Sciatic nerve (tissue), 2 donors: Measurements from ENCODE around the gene ZNF212. TPM values are rescaled to one million over a fixed set of nuclear protein-coding genes. Genes with fewer than 3 reads are reported as not detected.

Source experiments
- ATAC-seq: fragments of 200-7000 bp; cut with Tn5 transposase; one replicate; pipeline ENCODE4 v1.9.1; 2020; ENCODE audit warnings: mild to moderate bottlenecking, moderate library complexity
- DNase-seq: peaks from one replicate; pipeline ENCODE4 v3.0.0-alpha.2; 2020; ENCODE audit warnings: low spot score
- intact Hi-C: fragments of 100-400 bp; cut with DNase I; formaldehyde crosslinking; loops from one replicate; pipeline ENCODE4 v1.14.2; 2022
- total RNA-seq: library from RNA; stranded (reverse); fragmentation: NEBNext Ultra II Directional; extraction: Animal tissue kit (Norgen Biotek cat#: 25700); gene quantifications from one replicate; pipeline ENCODE4 v1.2.1, GENCODE V29; 2021
- donor health status: DM: no; HTN: no; CAD: no.
- donor health status: DM: no; HTN: no; CAD: no.

ZNF212 gene
- total RNA-seq, 1 donor from 2014 or later = 13.2 TPM

DNA sequence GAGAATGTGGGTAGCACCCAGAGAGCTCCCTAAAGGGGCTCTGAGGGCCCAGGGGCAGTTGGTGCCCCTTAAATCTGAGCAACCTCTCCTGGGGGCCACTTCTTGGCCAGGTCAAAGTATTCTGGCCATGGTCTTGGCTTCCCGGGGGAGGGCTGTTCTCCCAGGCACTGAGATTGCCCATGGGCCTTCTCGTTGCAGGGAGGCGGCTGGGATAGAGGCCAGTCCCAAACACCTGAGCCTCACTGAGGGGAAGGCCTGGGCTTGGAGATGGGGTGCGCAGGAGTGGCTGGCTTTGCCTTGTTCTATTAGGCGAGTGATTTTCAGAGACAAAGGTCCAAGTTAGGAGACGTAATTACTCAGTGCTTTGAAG is 56.0 kb downstream of the ZNF212 start:
- intact Hi-C loops = no loop called here
- ATAC-seq (no peak), DNase-seq (no peak)

DNA sequence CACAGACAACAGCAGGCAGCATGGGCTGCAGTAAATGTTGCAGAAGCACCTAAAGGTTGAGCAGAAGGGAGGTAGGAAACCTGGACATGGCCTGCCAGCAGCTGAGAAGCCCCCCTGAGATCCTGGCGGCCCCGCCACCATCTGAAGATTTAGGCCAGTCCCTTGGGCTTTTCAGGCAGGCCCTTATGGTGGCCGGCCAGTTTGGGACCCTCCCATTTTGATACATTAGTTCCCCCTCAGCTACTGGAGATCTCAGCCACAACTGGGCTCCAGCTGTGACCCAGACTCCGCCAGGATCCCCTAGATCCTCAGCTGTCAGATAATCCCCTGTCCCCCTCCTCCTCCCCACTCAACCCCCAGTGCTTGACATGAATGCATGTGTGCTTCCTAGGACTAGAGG is 56.9 kb downstream of the ZNF212 start:
- no peak for DNase-seq
- ATAC-seq = no peak
- intact Hi-C loops = no loop called here

DNA sequence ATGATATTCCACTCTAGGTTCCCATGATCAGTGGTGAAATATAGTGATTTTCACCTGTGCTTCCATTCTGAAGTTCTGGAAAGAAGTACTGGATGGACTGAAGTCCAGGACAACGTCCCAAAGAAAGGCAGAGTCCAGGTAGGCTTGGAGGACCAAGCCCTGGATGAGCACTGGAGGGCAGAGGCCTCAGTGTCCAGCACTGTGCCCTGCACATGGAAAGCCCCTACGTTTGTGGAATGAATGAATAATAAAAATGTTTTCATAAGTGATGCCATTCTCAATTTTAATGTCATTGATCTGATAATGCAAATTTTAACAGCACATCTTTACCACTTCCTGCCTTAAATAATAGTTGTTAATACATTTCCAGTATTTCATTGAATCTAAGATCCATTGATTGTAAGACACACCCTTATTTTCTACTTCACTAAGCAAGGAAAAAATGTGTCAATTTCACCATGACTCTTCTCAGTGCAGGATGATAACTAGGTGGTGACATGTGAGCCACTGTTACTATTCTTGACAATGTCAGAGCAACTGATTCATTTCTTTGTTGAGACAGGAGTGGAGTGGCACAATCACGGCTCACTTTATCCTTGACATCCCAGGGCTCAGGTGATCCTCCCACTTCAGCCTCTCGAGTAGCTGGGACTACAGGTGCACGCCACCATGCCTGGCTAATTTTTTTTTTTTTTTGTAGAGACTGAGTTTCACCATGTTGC is 57.7 kb downstream of the ZNF212 start:
- ATAC-seq = no peak
- intact Hi-C loops = no loop called here
- DNase-seq = no peak

DNA sequence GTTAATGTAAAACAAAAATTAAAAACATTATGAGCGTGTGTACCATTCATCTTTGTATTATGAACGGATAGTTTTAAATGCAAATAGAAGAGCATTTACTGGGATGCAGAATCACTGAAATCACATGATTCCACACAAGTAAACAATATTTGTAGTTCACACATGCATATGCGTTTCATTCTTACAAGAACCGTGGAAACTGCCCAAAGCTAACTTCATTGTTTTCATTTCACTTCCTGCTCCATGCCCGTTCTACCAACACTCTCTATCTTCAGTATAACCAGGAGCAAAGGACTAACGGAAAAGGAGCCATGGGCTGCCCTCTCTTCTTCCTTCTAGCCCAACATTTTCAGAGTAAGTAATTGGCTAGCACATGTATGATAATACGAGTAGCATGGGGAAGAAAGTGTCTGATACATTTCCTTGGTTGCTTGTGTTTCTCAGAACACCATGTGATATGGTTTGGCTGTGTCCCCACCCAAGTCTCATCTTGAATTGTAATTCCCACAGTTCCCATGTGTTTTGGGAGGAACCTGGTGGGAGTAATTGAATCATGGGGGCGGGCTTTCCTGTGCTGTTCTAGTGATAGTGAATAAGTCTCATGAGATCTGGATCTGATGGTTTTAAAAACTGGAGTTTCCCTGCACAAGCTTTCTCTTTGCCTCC is 61.3 kb downstream of the ZNF212 start:
- intact Hi-C loops = no loop called here
- DNase-seq = no peak
- no peak for ATAC-seq

DNA sequence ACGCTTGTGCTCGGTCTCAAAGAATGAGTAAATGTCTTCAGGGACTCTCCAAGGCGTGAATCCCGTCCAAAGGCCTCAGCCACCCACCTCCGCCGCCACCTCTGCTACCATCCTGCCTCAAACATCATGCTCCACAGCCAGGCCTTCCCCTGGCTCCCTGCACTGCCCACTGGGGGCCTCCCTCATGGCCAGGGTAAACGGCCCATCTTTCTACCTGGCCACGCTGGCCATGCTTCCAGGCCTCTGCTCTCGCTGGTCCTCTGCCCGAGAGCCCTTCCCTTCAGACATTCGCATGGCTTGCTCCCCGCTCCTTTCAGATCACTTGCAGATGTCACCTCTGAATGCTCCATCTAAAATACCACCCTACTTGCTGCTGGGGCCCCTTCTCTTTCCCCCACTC is 62.8 kb downstream of the ZNF212 start:
- ATAC-seq (no peak), DNase-seq (no peak)
- intact Hi-C loops = no loop called here

DNA sequence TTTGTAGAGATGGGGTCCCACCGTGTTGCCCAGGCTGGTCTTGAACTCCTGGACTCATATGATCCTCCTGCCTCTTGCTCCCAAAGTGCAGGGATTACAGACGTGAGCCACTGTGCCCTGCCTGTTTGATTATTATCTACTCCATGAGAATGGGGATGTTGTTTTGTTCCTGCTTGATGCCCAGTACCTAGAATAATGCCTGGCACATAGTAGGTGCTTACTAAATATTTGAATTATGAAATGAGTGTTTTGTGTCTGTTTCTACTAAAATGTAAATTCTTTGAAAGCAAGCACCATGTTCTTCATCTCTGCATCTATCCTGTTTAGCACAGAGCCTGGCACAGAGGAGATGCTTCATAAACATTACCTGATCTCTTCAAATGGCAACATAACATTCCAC is 63.4 kb downstream of the ZNF212 start:
- ATAC-seq = no peak
- intact Hi-C loops = no loop called here

DNA sequence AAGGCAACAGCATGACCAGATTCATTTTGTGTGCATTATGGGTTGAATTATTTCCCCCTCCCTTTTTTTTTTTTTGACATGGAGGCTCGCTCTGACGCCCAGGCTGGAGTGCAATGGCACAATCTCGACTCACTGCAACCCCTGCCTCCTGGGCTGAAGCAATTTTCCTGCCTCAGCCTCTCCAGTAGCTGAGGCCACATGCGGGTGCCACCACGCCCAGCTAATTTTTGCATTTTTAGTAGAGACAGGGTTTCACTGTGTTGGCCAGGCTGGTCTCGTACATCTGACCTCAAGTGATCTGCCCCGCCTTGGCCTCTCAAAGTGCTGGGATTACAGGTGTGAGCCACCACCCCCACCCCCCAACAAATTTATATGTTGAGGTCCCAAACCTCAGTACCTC is 64.6 kb downstream of the ZNF212 start:
- intact Hi-C loops = no loop called here
- ATAC-seq (no peak), DNase-seq (no peak)

More for the DNA sequence above, 63.4 kb downstream of the ZNF212 start:
- DNase-seq = no peak

Other genes with a start within 250 kb of the ZNF212 start
- 61.5 TPM for gene PDIA4, start 211.1 kb upstream of the ZNF212 start, total RNA-seq
- gene ZNF786, start 148.9 kb upstream of the ZNF212 start, total RNA-seq = 7.7 TPM
- gene ZNF425, start 113.3 kb upstream of the ZNF212 start, total RNA-seq = 3.2 TPM
- 17.3 TPM for gene ZNF398, start 92.2 kb upstream of the ZNF212 start, total RNA-seq
- 27.2 TPM for gene ZNF282, start 44.1 kb upstream of the ZNF212 start, total RNA-seq
- gene ZNF783, start 22.5 kb downstream of the ZNF212 start, total RNA-seq = 32.1 TPM
- 10.3 TPM for gene ZNF777, start 221.4 kb downstream of the ZNF212 start, total RNA-seq